HepG2 (cell line): ENCODE measurements around the gene UCN. TPM values are rescaled to one million over a fixed set of nuclear protein-coding genes. Genes with fewer than 3 reads are reported as not detected.

ENCODE experiments used
- ATM ChIP-seq: fragments of 450-650 bp; IDR thresholded peaks from 2 replicates; pipeline ENCODE4 v1.7.1; 2017; ENCODE audit warnings: mild to moderate bottlenecking, borderline replicate concordance
- GFI1 ChIP-seq: sonication (generic); formaldehyde crosslinking; IDR thresholded peaks from 2 replicates; pipeline ENCODE4 v1.5.0; 2020; ENCODE audit warnings: missing genetic modification reagents, mild to moderate bottlenecking, borderline replicate concordance
- HMG20B ChIP-seq: conservative IDR thresholded peaks from 2 replicates; pipeline ENCODE4 v1.6.1; 2016; ENCODE audit warnings: missing genetic modification reagents, missing compliant biosample characterization
- HNF4A ChIP-seq: sonication (generic); formaldehyde crosslinking; IDR thresholded peaks from 2 replicates; pipeline ENCODE4 v1.4.0; 2020; ENCODE audit warnings: missing genetic modification reagents
- HOXA3 ChIP-seq: sonication (generic); formaldehyde crosslinking; IDR thresholded peaks from 2 replicates; pipeline ENCODE4 v1.5.0; 2020; ENCODE audit warnings: missing genetic modification reagents
- MLLT10 ChIP-seq: sonication (generic); formaldehyde crosslinking; IDR thresholded peaks from 2 replicates; pipeline ENCODE4 v1.4.0; 2020; ENCODE audit warnings: missing genetic modification reagents
- NFKBIZ ChIP-seq: IDR thresholded peaks from 2 replicates; pipeline ENCODE4 v1.6.1; 2018; ENCODE audit warnings: missing genetic modification reagents, missing compliant biosample characterization
- PTBP1 ChIP-seq: fragments of 200-400 bp; formaldehyde crosslinking; IDR thresholded peaks from 2 replicates; pipeline ENCODE4 v1.6.1; 2018; ENCODE audit warnings: low read length, low read depth; ENCODE audit not compliant: poor library complexity, severe bottlenecking
- RAD21 ChIP-seq: fragments of 450-650 bp; formaldehyde crosslinking; IDR thresholded peaks from 2 replicates; pipeline ENCODE4 v1.5.0; 2020; ENCODE audit warnings: mild to moderate bottlenecking
- SOX6 ChIP-seq, 2 experiments: fragments of 450-650 bp in 1 of 2; sonication (generic) in 1 of 2; formaldehyde crosslinking in 1 of 2; IDR thresholded peaks; 2 replicates each; pipeline versions ENCODE4 v1.4.0 to v1.6.1; 2017 to 2020; ENCODE audit warnings: antibody characterized with exemption in 1 of 2, mild to moderate bottlenecking in 1 of 2, missing genetic modification reagents in 1 of 2
- U2AF1 ChIP-seq: fragments of 200-400 bp; formaldehyde crosslinking; optimal IDR thresholded peaks from 2 replicates; pipeline ENCODE3; 2017; ENCODE audit warnings: mild to moderate bottlenecking, low read depth, low read length
- ZNF160 ChIP-seq: sonication (generic); formaldehyde crosslinking; IDR thresholded peaks from 2 replicates; pipeline ENCODE4 v1.8.0; 2022; ENCODE audit warnings: mild to moderate bottlenecking, inconsistent platforms, missing genetic modification reagents
- ZNF234 ChIP-seq: sonication (generic); formaldehyde crosslinking; conservative IDR thresholded peaks from 2 replicates; pipeline ENCODE4 v1.5.1; 2020; ENCODE audit warnings: mild to moderate bottlenecking, missing genetic modification reagents
- ZNF564 ChIP-seq: sonication (generic); formaldehyde crosslinking; IDR thresholded peaks from 2 replicates; pipeline ENCODE4 v1.8.1; 2023; ENCODE audit warnings: mild to moderate bottlenecking, missing genetic modification reagents
- ZNF598 ChIP-seq: sonication (generic); formaldehyde crosslinking; IDR thresholded peaks from 2 replicates; pipeline ENCODE4 v1.5.1; 2020; ENCODE audit warnings: mild to moderate bottlenecking, missing genetic modification reagents, borderline replicate concordance
- ZNF670 ChIP-seq: sonication (generic); formaldehyde crosslinking; IDR thresholded peaks from 2 replicates; pipeline ENCODE4 v1.8.0; 2022; ENCODE audit warnings: mild to moderate bottlenecking, missing genetic modification reagents, borderline replicate concordance
- ZNF713 ChIP-seq: sonication (generic); formaldehyde crosslinking; IDR thresholded peaks from 2 replicates; pipeline ENCODE4 v1.4.0; 2020; ENCODE audit warnings: mild to moderate bottlenecking, missing genetic modification reagents
- polyA plus RNA-seq, 8 experiments: library from polyadenylated mRNA; depleted of rRNA in 3 of 8; stranded (reverse) in 7 of 8; unstranded in 1 of 8; fragments of >200 nt; fragmentation: Illumina TruSeq in 4 of 8; extraction: Trizol in 4 of 8; gene quantifications; 2 replicates each; pipeline versions ENCODE4 v1.2.1 to v1.2.3, GENCODE V29; 2011 to 2016; ENCODE audit warnings: low read depth in 4 of 8, missing spikeins in 1 of 8, mixed read lengths in 1 of 8; ENCODE audit not compliant: insufficient read depth in 1 of 8
- total RNA-seq, 5 experiments: library from RNA; depleted of rRNA; stranded (reverse); fragments of >200 nt; fragmentation: Illumina TruSeq; extraction: Trizol; gene quantifications; 2 replicates each; pipeline ENCODE4 v1.2.3, GENCODE V29; 2016; ENCODE audit warnings: low read depth in 1 of 5
- TF ChIP-seq, protein P1 (sequence below): sonication (generic); formaldehyde crosslinking; IDR thresholded peaks from one replicate; pipeline ENCODE4 v1.5.1; 2020; ENCODE audit warnings: mild to moderate bottlenecking, missing genetic modification reagents; ENCODE audit errors: not compliant biosample characterization
- TF ChIP-seq, protein P2 (sequence below): sonication (generic); formaldehyde crosslinking; IDR thresholded peaks from 2 replicates; pipeline ENCODE4 v1.4.0; 2020; ENCODE audit warnings: mild to moderate bottlenecking, missing genetic modification reagents
- TF ChIP-seq, protein P3 (sequence below): sonication (generic); formaldehyde crosslinking; IDR thresholded peaks from 2 replicates; pipeline ENCODE4 v1.4.0; 2020; ENCODE audit warnings: missing genetic modification reagents

The UCN gene
- total and polyA plus RNA-seq, 2 of the 13 experiments (the other 11 are each of a cell fraction or from before 2014, with no cell fraction given), result 1.2 to 2.3 TPM

DNA sequence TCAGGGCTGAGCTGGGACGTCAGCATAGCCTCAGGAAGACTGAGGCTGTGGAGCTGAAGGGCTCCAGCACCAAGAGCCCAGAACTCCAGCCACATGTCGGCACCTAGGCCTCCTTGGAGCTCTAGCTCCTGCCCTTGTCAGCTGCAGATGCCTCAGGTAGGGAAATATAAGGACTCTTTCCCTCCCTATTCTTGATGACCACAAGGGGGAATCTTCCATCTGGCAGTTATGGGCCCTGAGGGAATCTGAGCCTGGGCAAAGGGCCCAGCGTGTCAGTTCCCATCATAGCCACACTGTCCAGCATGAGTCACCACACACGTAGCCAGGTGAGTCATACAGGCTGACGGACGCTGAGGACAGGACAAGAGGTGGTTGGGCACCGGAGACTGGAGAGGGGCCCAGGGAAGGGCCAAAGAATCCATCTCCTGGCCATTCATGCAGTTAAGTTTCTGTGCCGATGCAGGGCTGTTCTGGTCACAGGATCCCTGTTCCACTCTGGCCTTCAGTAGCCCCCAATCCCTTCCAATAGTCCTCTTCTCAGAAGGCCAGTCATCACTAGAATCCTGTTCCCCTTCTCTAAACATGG, 12.8 kb upstream of the UCN start (continued):
- TF ChIP-seq, protein P1, sequence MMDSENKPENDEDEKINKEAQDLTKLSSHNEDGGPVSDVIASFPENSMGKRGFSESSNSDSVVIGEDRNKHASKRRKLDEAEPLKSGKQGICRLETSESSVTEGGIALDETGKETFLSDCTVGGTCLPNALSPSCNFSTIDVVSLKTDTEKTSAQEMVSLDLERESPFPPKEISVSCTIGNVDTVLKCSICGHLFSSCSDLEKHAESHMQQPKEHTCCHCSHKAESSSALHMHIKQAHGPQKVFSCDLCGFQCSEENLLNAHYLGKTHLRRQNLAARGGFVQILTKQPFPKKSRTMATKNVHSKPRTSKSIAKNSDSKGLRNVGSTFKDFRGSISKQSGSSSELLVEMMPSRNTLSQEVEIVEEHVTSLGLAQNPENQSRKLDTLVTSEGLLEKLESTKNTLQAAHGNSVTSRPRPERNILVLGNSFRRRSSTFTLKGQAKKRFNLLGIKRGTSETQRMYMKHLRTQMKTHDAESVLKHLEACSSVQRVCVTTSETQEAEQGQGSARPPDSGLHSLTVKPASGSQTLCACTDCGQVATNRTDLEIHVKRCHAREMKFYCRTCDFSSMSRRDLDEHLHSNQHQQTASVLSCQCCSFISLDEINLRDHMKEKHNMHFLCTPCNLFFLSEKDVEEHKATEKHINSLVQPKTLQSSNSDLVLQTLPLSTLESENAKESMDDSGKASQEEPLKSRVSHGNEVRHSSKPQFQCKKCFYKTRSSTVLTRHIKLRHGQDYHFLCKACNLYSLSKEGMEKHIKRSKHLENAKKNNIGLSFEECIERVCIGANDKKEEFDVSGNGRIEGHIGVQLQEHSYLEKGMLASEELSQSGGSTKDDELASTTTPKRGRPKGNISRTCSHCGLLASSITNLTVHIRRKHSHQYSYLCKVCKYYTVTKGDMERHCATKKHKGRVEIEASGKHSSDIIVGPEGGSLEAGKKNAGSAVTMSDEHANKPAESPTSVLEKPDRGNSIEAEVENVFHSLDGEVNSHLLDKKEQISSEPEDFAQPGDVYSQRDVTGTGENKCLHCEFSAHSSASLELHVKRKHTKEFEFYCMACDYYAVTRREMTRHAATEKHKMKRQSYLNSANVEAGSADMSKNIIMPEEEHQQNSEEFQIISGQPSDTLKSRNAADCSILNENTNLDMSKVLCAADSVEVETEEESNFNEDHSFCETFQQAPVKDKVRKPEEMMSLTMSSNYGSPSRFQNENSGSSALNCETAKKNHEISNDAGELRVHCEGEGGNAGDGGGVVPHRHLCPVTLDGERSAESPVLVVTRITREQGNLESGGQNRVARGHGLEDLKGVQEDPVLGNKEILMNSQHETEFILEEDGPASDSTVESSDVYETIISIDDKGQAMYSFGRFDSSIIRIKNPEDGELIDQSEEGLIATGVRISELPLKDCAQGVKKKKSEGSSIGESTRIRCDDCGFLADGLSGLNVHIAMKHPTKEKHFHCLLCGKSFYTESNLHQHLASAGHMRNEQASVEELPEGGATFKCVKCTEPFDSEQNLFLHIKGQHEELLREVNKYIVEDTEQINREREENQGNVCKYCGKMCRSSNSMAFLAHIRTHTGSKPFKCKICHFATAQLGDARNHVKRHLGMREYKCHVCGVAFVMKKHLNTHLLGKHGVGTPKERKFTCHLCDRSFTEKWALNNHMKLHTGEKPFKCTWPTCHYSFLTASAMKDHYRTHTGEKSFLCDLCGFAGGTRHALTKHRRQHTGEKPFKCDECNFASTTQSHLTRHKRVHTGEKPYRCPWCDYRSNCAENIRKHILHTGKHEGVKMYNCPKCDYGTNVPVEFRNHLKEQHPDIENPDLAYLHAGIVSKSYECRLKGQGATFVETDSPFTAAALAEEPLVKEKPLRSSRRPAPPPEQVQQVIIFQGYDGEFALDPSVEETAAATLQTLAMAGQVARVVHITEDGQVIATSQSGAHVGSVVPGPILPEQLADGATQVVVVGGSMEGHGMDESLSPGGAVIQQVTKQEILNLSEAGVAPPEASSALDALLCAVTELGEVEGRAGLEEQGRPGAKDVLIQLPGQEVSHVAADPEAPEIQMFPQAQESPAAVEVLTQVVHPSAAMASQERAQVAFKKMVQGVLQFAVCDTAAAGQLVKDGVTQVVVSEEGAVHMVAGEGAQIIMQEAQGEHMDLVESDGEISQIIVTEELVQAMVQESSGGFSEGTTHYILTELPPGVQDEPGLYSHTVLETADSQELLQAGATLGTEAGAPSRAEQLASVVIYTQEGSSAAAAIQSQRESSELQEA (CRISPR knock-in tag), result peak; percentile 65
- TF ChIP-seq, protein P2, sequence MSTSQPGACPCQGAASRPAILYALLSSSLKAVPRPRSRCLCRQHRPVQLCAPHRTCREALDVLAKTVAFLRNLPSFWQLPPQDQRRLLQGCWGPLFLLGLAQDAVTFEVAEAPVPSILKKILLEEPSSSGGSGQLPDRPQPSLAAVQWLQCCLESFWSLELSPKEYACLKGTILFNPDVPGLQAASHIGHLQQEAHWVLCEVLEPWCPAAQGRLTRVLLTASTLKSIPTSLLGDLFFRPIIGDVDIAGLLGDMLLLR, result no peak
- TF ChIP-seq, protein P3, sequence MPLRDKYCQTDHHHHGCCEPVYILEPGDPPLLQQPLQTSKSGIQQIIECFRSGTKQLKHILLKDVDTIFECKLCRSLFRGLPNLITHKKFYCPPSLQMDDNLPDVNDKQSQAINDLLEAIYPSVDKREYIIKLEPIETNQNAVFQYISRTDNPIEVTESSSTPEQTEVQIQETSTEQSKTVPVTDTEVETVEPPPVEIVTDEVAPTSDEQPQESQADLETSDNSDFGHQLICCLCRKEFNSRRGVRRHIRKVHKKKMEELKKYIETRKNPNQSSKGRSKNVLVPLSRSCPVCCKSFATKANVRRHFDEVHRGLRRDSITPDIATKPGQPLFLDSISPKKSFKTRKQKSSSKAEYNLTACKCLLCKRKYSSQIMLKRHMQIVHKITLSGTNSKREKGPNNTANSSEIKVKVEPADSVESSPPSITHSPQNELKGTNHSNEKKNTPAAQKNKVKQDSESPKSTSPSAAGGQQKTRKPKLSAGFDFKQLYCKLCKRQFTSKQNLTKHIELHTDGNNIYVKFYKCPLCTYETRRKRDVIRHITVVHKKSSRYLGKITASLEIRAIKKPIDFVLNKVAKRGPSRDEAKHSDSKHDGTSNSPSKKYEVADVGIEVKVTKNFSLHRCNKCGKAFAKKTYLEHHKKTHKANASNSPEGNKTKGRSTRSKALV (CRISPR knock-in tag), result 0 out of 2 replicates have a peak, but pooled peaks have one; percentile 22
- TF ChIP-seq ATM, result no peak
- TF ChIP-seq ZNF598 (CRISPR knock-in tag), result peak; percentile 52; the same call in 1 of the 2 replicates
- no peak for TF ChIP-seq ZNF234 (CRISPR knock-in tag)
- TF ChIP-seq ZNF160, result 0 out of 2 replicates have a peak, but pooled peaks have one; percentile 33
- TF ChIP-seq GFI1 (CRISPR knock-in tag), result peak; percentile 62; the same call in 1 of the 2 replicates
- TF ChIP-seq MLLT10 (CRISPR knock-in tag), result no peak
- TF ChIP-seq ZNF713, result no peak
- TF ChIP-seq NFKBIZ (CRISPR knock-in tag), result peak; percentile 23; the same call in 1 of the 2 replicates
- TF ChIP-seq ZNF564 (CRISPR knock-in tag), result no peak
- no peak for TF ChIP-seq ZNF670
- peak; percentile 78 for TF ChIP-seq U2AF1
- TF ChIP-seq SOX6 (IDR thresholded peaks at IDR 0.05), result no peak
- TF ChIP-seq SOX6 (CRISPR knock-in tag; IDR thresholded peaks at IDR 0.05), result peak; percentile 79
- no peak for TF ChIP-seq PTBP1
- TF ChIP-seq HNF4A, result peak; percentile 46; the same call in 1 of the 2 replicates
- TF ChIP-seq HMG20B (CRISPR knock-in tag), result peak; percentile 52; the same call in 1 of the 2 replicates
- TF ChIP-seq HOXA3, result peak; percentile 96; the same call in 1 of the 2 replicates
- peak; percentile 87 for TF ChIP-seq RAD21 (CRISPR knock-in tag)
